NCI-H226 (cell line): ENCODE data around the gene CEP164.
"Not testable (repeated sequence)": the region's sequence is repeated elsewhere in the genome, so short reads cannot be mapped to it uniquely, and the experiment has no call there.

Experiments
- DNase-seq: peaks from one replicate; pipeline ENCODE4 v3.0.0-alpha.2; 2015

CEP164 gene

GRCh38 chr11:117443266-117444186 is 115.9 kb downstream of the CEP164 start:
- peak; percentile 11 for DNase-seq

GRCh38 chr11:117444256-117444655 is 116.6 kb downstream of the CEP164 start:
- no peak for DNase-seq

- DNase-seq, result no peak
These were observed 117.3 kb downstream of the CEP164 start for GRCh38 chr11:117444711-117445658.

GRCh38 chr11:117449111-117449693 is 121.5 kb downstream of the CEP164 start:
- DNase-seq, result no peak

- DNase-seq, result no peak
These were observed 126.4 kb downstream of the CEP164 start for GRCh38 chr11:117453886-117454563.

- DNase-seq, result no peak
These were observed 126.9 kb downstream of the CEP164 start for GRCh38 chr11:117454564-117454917.

- no peak for DNase-seq
These were observed 128.5 kb downstream of the CEP164 start for GRCh38 chr11:117456027-117456720.

GRCh38 chr11:117456721-117457029 is 129.0 kb downstream of the CEP164 start:
- DNase-seq, result not testable (repeated sequence)

GRCh38 chr11:117457031-117457785 is 129.6 kb downstream of the CEP164 start:
- no peak for DNase-seq

- no peak for DNase-seq
These were observed 130.2 kb downstream of the CEP164 start for GRCh38 chr11:117457835-117458234.

- peak; percentile 79 for DNase-seq
These were observed 130.8 kb downstream of the CEP164 start for GRCh38 chr11:117458275-117459122.

GRCh38 chr11:117459123-117459978 is 131.7 kb downstream of the CEP164 start:
- DNase-seq, result no peak

- DNase-seq, result no peak
These were observed 132.3 kb downstream of the CEP164 start for GRCh38 chr11:117459979-117460300.

GRCh38 chr11:117461396-117462182 is 133.9 kb downstream of the CEP164 start:
- no peak for DNase-seq

- no peak for DNase-seq
These were observed 134.7 kb downstream of the CEP164 start for GRCh38 chr11:117462183-117462863.

GRCh38 chr11:117462864-117463247 is 135.2 kb downstream of the CEP164 start:
- no peak for DNase-seq
